Measurements from ENCODE around the gene TPCN2.

DNA sequence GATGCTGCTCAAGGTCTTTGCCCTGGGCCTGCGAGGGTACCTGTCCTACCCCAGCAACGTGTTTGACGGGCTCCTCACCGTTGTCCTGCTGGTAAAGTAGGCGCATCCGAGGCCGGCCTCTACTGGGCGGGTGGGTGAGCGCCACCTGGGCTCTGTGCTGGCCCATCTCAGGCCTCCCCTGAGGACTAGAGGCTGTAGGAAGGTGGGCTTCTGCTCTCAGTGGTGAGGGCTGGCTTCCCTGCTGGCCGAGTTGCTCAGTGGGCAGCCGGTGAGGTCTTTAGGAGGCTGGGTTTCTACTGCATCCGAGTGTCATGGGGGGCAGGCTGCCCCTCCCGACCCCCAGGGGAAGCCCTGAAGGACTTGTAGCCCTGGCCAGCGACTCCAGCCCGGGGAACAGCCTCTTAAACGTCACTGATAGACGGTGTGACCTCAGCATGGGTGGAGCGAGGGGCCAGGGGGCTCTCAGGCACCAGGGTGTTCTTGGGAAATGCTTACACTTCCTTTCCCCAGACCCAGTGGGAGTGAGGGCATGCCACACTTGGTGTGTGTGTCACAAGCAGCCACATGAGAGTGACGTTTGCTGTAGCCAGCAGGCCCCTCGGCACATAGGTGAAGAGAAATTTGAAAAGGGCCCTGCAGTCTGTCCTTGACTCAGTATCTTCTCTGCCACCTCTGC, 30.3 kb downstream of the TPCN2 start:
- TF ChIP-seq, protein P1, sequence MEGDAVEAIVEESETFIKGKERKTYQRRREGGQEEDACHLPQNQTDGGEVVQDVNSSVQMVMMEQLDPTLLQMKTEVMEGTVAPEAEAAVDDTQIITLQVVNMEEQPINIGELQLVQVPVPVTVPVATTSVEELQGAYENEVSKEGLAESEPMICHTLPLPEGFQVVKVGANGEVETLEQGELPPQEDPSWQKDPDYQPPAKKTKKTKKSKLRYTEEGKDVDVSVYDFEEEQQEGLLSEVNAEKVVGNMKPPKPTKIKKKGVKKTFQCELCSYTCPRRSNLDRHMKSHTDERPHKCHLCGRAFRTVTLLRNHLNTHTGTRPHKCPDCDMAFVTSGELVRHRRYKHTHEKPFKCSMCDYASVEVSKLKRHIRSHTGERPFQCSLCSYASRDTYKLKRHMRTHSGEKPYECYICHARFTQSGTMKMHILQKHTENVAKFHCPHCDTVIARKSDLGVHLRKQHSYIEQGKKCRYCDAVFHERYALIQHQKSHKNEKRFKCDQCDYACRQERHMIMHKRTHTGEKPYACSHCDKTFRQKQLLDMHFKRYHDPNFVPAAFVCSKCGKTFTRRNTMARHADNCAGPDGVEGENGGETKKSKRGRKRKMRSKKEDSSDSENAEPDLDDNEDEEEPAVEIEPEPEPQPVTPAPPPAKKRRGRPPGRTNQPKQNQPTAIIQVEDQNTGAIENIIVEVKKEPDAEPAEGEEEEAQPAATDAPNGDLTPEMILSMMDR (IDR thresholded peaks at IDR 0.05; ENCODE audit: insufficient read depth, low read depth, low read length): no peak
- no peak for TF ChIP-seq EZH2 (IDR thresholded peaks at IDR 0.05; ENCODE audit: insufficient read depth, low read length)
